Gastrocnemius medialis (tissue), 4 donors: ENCODE measurements around the gene HACL1.

ENCODE experiments used
- POLR2A ChIP-seq, 2 donors: fragments of 450-650 bp; IDR thresholded peaks; one replicate each; pipeline ENCODE4 v1.6.1; 2017; ENCODE audit warnings: antibody characterized with exemption in 2 of 2, mild to moderate bottlenecking in 2 of 2, moderate library complexity in 2 of 2
- TF ChIP-seq, protein P1 (sequence below), 5 experiments: fragments of 450-650 bp in 3 of 5; fragments of 200-600 bp in 2 of 5; sonication (generic) in 2 of 5; IDR thresholded peaks in 4 of 5; conservative IDR thresholded peaks in 1 of 5; 1 replicate in 4 of 5; 2 replicates in 1 of 5; pipeline ENCODE4 v1.5.1; 2016 to 2019; ENCODE audit warnings: antibody characterized with exemption in 5 of 5, mild to moderate bottlenecking in 3 of 5, moderate library complexity in 3 of 5

DNA sequence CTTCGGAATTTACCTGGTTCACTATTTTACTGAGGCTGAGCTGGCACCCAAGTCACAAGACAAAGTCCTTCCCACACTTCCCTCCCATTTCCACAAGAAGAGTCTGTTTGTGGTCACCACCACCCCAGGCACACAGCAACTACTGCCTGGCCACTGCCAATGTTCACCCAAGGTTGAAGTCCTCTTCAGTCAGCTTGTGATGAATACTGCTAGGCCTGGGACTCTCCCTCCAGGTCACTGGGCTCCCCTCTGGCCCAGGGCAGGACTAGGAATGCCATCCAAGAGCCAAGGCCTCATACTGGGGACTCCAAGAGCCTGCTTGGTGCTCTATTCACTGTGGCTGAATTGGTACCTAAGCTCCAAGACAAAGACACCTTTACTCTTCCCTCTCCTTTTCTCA, 49.5 kb downstream of the HACL1 start:
- TF ChIP-seq, protein P1, sequence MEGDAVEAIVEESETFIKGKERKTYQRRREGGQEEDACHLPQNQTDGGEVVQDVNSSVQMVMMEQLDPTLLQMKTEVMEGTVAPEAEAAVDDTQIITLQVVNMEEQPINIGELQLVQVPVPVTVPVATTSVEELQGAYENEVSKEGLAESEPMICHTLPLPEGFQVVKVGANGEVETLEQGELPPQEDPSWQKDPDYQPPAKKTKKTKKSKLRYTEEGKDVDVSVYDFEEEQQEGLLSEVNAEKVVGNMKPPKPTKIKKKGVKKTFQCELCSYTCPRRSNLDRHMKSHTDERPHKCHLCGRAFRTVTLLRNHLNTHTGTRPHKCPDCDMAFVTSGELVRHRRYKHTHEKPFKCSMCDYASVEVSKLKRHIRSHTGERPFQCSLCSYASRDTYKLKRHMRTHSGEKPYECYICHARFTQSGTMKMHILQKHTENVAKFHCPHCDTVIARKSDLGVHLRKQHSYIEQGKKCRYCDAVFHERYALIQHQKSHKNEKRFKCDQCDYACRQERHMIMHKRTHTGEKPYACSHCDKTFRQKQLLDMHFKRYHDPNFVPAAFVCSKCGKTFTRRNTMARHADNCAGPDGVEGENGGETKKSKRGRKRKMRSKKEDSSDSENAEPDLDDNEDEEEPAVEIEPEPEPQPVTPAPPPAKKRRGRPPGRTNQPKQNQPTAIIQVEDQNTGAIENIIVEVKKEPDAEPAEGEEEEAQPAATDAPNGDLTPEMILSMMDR (IDR thresholded peaks at IDR 0.05 in 4 of 5, conservative IDR thresholded peaks at IDR 0.05 in 1 of 5): no peak
- TF ChIP-seq POLR2A (IDR thresholded peaks at IDR 0.05): no peak
